NCI-H2029 (cell line): ENCODE results near the gene ABAT.

Source experiments
- DNase-seq: peaks from one replicate; lab custom pipeline; 2025; lab: John Stamatoyannopoulos, UW

Gene ABAT

GRCh38 chr16:8818504-8819270 lies 144.3 kb downstream of the ABAT start:
- DNase-seq, result no peak

- no peak for DNase-seq
These were observed 145.1 kb downstream of the ABAT start for GRCh38 chr16:8819411-8820034.

- no peak for DNase-seq
These were observed 148.0 kb downstream of the ABAT start for GRCh38 chr16:8822403-8822802.

- DNase-seq, result no peak
These were observed 152.0 kb downstream of the ABAT start for GRCh38 chr16:8826278-8826879.

- no peak for DNase-seq
These were observed 154.2 kb downstream of the ABAT start for GRCh38 chr16:8828541-8829165.

- DNase-seq, result no peak
These were observed 157.0 kb downstream of the ABAT start for GRCh38 chr16:8831450-8831849.

GRCh38 chr16:8831871-8832716 lies 157.7 kb downstream of the ABAT start:
- DNase-seq, result no peak

GRCh38 chr16:8832717-8833105 lies 158.3 kb downstream of the ABAT start:
- DNase-seq, result no peak
